Measurements from ENCODE around the gene SLC7A1. TPM values are rescaled to one million over a fixed set of nuclear protein-coding genes. Genes with fewer than 3 reads are reported as not detected.

SLC7A1 gene
- total RNA-seq, 2 experiments from 2014 or later = 90.3 to 92.1 TPM

DNA sequence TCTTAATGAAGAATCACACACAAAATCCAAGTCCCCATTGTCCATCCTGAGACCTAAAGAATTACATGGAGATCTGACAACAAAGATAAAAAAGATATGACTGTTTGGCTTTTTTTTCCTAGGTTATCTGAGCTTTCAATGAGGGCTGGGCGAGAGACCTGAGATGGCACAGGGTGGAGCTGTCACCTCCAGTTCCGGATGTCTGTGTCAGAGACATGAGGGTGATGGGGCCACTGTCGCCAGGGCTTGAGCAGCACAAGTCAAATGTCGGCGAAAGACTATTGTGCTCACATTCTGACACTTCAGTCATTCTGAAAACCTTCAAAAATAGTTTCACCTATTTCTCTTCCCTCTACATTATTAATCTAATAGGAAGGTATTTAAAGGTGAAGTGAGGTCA is 65.7 kb downstream of the SLC7A1 start:
- ChIA-PET CTCF (no interaction called here), POLR2A (interaction anchor here (1.3 kb wide), 1 partner anchor 9 kb away, joined by 3 read pairs; no protein-coding TSS in a partner anchor)
- no peaks in the 10 kb centered on the region for H3K9me3 Mint-ChIP-seq
- H3K36me3 Mint-ChIP-seq (ENCODE audit: low read depth) = peaks cover 50% of the 10 kb centered on the region
- H3K27me3 Mint-ChIP-seq = no peaks in the 10 kb centered on the region
- H3K4me1 Mint-ChIP-seq = peaks cover 8% of the 10 kb centered on the region
- DNase-seq = no peak
- H3K4me3 Mint-ChIP-seq = no peak overlapping the region
- no peak overlapping the region for H3K27ac Mint-ChIP-seq

GRCh38 chr13:29527916-29528315 is 67.6 kb downstream of the SLC7A1 start:
- Mint-ChIP-seq H3K27ac (no peak overlapping the region), H3K27me3 (no peaks in the 10 kb centered on the region), H3K4me1 (peaks cover 8% of the 10 kb centered on the region), H3K4me3 (no peak overlapping the region), H3K36me3 (ENCODE audit: low read depth) (peaks cover 55% of the 10 kb centered on the region), H3K9me3 (no peaks in the 10 kb centered on the region)
- POLR2A ChIA-PET = no interaction called here
- no peak for DNase-seq
- CTCF ChIA-PET = interaction anchor here (2.7 kb wide), 1 partner anchor 19 kb away, joined by 12 read pairs; no protein-coding TSS in a partner anchor

- Mint-ChIP-seq H3K4me1 (peaks cover 8% of the 10 kb centered on the region), H3K27ac (no peak overlapping the region), H3K9me3 (no peaks in the 10 kb centered on the region), H3K36me3 (ENCODE audit: low read depth) (peaks cover 52% of the 10 kb centered on the region), H3K27me3 (no peaks in the 10 kb centered on the region), H3K4me3 (no peak overlapping the region)
- POLR2A ChIA-PET = no interaction called here
- CTCF ChIA-PET = interaction anchor here (2.7 kb wide), 1 partner anchor 19 kb away, joined by 12 read pairs; no protein-coding TSS in a partner anchor
- no peak for DNase-seq
These were observed 68.0 kb downstream of the SLC7A1 start for GRCh38 chr13:29527511-29527910.

DNA sequence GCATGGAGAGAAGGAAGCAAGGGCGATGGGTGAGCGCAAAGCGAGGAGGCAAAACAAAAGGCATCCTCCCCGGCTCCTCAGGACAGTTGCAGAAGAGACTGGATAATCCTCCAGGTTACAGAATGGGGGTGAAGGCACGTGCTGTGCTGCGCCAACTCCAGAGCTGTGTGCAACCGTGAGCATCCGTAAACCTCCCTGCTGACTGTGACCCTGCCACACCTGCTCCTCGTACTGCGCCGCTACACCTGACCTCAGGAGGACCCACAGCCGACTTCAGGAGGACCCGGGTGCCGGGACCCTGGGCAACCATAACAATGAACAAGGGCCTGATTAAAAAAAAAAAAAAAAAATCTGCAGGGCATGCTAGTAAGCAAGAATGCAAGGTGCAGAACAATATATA is 68.7 kb downstream of the SLC7A1 start:
- peaks cover 8% of the 10 kb centered on the region for H3K4me1 Mint-ChIP-seq
- H3K4me3 Mint-ChIP-seq = no peak overlapping the region
- no peak overlapping the region for H3K27ac Mint-ChIP-seq
- H3K27me3 Mint-ChIP-seq = no peaks in the 10 kb centered on the region
- POLR2A ChIA-PET = no interaction called here
- CTCF ChIA-PET = interaction anchor here (2.7 kb wide), 1 partner anchor 18 kb away, joined by 12 read pairs; no protein-coding TSS in a partner anchor
- no peaks in the 10 kb centered on the region for H3K9me3 Mint-ChIP-seq
- H3K36me3 Mint-ChIP-seq (ENCODE audit: low read depth) = peaks cover 55% of the 10 kb centered on the region
- DNase-seq = no peak

DNA sequence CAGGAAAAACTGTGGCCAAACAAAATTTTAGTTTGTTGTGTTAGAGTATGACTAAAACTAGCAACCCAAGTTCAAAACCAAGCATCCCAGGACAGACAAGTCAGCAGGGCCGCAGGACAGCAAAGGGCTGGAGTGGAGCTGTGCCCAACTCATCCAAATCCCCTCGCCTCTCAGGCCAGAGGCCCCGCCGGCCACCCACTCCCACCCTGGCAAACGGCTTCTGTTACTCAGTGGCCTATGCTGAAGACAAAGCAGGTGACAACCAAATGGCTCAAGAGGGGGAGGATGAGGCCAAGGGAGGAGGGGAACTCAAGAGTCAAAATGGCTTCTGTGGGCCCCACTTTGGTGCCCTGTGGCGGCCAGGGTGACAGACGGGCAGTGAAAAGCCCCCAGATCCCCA is 69.7 kb downstream of the SLC7A1 start:
- POLR2A ChIA-PET = no interaction called here
- no peak overlapping the region for H3K27ac Mint-ChIP-seq
- no peak overlapping the region for H3K4me3 Mint-ChIP-seq
- no peak for DNase-seq
- H3K9me3 Mint-ChIP-seq = no peaks in the 10 kb centered on the region
- H3K27me3 Mint-ChIP-seq = no peaks in the 10 kb centered on the region
- CTCF ChIA-PET = no interaction called here
- H3K36me3 Mint-ChIP-seq (ENCODE audit: low read depth) = peaks cover 61% of the 10 kb centered on the region
- H3K4me1 Mint-ChIP-seq = peaks cover 8% of the 10 kb centered on the region

DNA sequence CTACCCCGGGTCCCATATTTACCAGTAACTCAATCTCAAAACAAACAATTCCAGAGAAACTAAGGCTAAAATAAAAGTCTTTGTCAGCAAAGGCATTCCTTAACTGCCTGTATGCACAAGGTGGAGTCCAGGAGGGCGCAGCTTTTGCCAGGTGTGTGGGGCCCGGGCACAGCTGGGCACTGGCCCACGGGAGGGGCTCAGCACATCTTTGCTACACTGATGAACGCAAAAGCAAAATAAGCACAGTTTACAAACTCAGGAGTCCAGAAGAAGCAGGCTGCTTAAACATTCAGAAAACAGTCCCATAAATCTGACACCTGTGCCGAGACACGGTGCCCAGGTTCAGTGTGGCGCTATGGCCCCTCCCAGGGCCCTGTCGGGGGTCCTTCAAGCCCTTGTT is 70.8 kb downstream of the SLC7A1 start:
- DNase-seq = no peak
- H3K27ac Mint-ChIP-seq = no peak overlapping the region
- ChIA-PET POLR2A (no interaction called here), CTCF (no interaction called here)
- H3K4me3 Mint-ChIP-seq = no peak overlapping the region
- no peaks in the 10 kb centered on the region for H3K9me3 Mint-ChIP-seq
- peaks cover 61% of the 10 kb centered on the region for H3K36me3 Mint-ChIP-seq (ENCODE audit: low read depth)
- peaks cover 1% of the 10 kb centered on the region for H3K4me1 Mint-ChIP-seq
- H3K27me3 Mint-ChIP-seq = no peaks in the 10 kb centered on the region

GRCh38 chr13:29524176-29524575 is 71.3 kb downstream of the SLC7A1 start:
- no peaks in the 10 kb centered on the region for H3K4me1 Mint-ChIP-seq
- H3K36me3 Mint-ChIP-seq (ENCODE audit: low read depth) = peaks cover 60% of the 10 kb centered on the region
- ChIA-PET POLR2A (no interaction called here), CTCF (no interaction called here)
- no peak overlapping the region for H3K4me3 Mint-ChIP-seq
- H3K27me3 Mint-ChIP-seq = no peaks in the 10 kb centered on the region
- no peak for DNase-seq
- no peak overlapping the region for H3K27ac Mint-ChIP-seq
- no peaks in the 10 kb centered on the region for H3K9me3 Mint-ChIP-seq

- Mint-ChIP-seq H3K27me3 (no peaks in the 10 kb centered on the region), H3K9me3 (no peaks in the 10 kb centered on the region), H3K27ac (no peak overlapping the region), H3K4me3 (no peak overlapping the region), H3K4me1 (no peaks in the 10 kb centered on the region), H3K36me3 (ENCODE audit: low read depth) (peaks cover 62% of the 10 kb centered on the region)
- ChIA-PET CTCF (interaction anchor here (1.4 kb wide), 1 partner anchor 15 kb away, joined by 6 read pairs; no protein-coding TSS in a partner anchor), POLR2A (no interaction called here)
- no peak for DNase-seq
These were observed 72.1 kb downstream of the SLC7A1 start for GRCh38 chr13:29523199-29523961.

- Mint-ChIP-seq H3K4me1 (no peaks in the 10 kb centered on the region), H3K4me3 (no peak overlapping the region), H3K27me3 (no peaks in the 10 kb centered on the region), H3K27ac (no peak overlapping the region), H3K36me3 (ENCODE audit: low read depth) (peaks cover 71% of the 10 kb centered on the region), H3K9me3 (no peaks in the 10 kb centered on the region)
- no peak for DNase-seq
- ChIA-PET CTCF (interaction anchor here (1.4 kb wide), 1 partner anchor 14 kb away, joined by 6 read pairs; no protein-coding TSS in a partner anchor), POLR2A (no interaction called here)
These were observed 73.3 kb downstream of the SLC7A1 start for GRCh38 chr13:29522044-29522685.

DNA sequence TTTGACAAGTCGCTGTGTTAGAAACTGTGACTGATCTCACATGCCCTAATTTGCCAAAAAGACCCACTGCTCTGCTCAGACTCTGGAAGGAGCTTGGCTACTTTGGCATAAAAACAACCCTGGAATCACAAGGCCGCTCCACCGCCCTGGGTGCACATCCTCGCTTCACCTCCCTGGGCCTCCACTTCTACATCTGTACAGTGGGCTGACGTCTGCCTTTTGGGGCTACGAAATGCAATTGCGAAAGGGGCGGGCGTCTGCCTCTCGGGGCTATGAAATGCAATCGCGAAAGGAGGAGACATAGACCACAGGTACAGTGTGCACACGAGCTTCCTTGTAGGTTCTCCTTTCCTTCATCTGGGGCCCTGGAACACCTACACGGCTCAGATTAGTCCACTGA is 74.2 kb downstream of the SLC7A1 start:
- ChIA-PET CTCF (no interaction called here), POLR2A (no interaction called here)
- no peak for DNase-seq
- H3K27ac Mint-ChIP-seq = no peak overlapping the region
- H3K4me1 Mint-ChIP-seq = no peaks in the 10 kb centered on the region
- no peaks in the 10 kb centered on the region for H3K9me3 Mint-ChIP-seq
- H3K27me3 Mint-ChIP-seq = no peaks in the 10 kb centered on the region
- H3K4me3 Mint-ChIP-seq = no peak overlapping the region
- peaks cover 70% of the 10 kb centered on the region for H3K36me3 Mint-ChIP-seq (ENCODE audit: low read depth)

- Mint-ChIP-seq H3K4me1 (no peaks in the 10 kb centered on the region), H3K27ac (no peak overlapping the region), H3K9me3 (no peaks in the 10 kb centered on the region), H3K27me3 (no peaks in the 10 kb centered on the region), H3K36me3 (ENCODE audit: low read depth) (peaks cover 74% of the 10 kb centered on the region), H3K4me3 (no peak overlapping the region)
- ChIA-PET POLR2A (no interaction called here), CTCF (no interaction called here)
- DNase-seq = no peak
These were observed 74.8 kb downstream of the SLC7A1 start for GRCh38 chr13:29520671-29521070.

GRCh38 chr13:29519921-29520320 is 75.6 kb downstream of the SLC7A1 start:
- Mint-ChIP-seq H3K4me3 (no peak overlapping the region), H3K4me1 (no peaks in the 10 kb centered on the region), H3K9me3 (no peaks in the 10 kb centered on the region), H3K27ac (no peak overlapping the region), H3K27me3 (no peaks in the 10 kb centered on the region), H3K36me3 (ENCODE audit: low read depth) (peaks cover 70% of the 10 kb centered on the region)
- no peak for DNase-seq
- ChIA-PET POLR2A (no interaction called here), CTCF (no interaction called here)

- no peak overlapping the region for H3K4me3 Mint-ChIP-seq
- ChIA-PET POLR2A (no interaction called here), CTCF (interaction anchor here (2.3 kb wide), 1 partner anchor 9 kb away, joined by 16 read pairs; no protein-coding TSS in a partner anchor)
- H3K9me3 Mint-ChIP-seq = no peaks in the 10 kb centered on the region
- peaks cover 65% of the 10 kb centered on the region for H3K36me3 Mint-ChIP-seq (ENCODE audit: low read depth)
- H3K27ac Mint-ChIP-seq = no peak overlapping the region
- no peaks in the 10 kb centered on the region for H3K4me1 Mint-ChIP-seq
- DNase-seq = no peak
- H3K27me3 Mint-ChIP-seq = no peaks in the 10 kb centered on the region
These were observed 78.6 kb downstream of the SLC7A1 start for GRCh38 chr13:29516880-29517279.

- POLR2A ChIA-PET = no interaction called here
- no peaks in the 10 kb centered on the region for H3K9me3 Mint-ChIP-seq
These were observed 79.5 kb downstream of the SLC7A1 start for GRCh38 chr13:29516012-29516411.

More at GRCh38 chr13:29516012-29516411, 79.5 kb downstream of the SLC7A1 start:
- Mint-ChIP-seq H3K36me3 (ENCODE audit: low read depth) (peaks cover 63% of the 10 kb centered on the region), H3K4me1 (no peaks in the 10 kb centered on the region), H3K4me3 (no peak overlapping the region), H3K27ac (no peak overlapping the region), H3K27me3 (no peaks in the 10 kb centered on the region)
- no peak for DNase-seq
- CTCF ChIA-PET = no interaction called here

All from activated CD4-positive, alpha-beta memory T cell treated with anti-CD3 and anti-CD28 coated beads, Interleukin-2, amount 10 ng/mL, durations not matched to agents 7 days and 5 days (primary cell).